Fibroblast of lung (primary cell): ENCODE measurements around the gene RELL1.

ENCODE experiments used
- CTCF ChIP-seq, 2 donors: IDR thresholded peaks in 1 of 2; conservative IDR thresholded peaks in 1 of 2; 1 replicate in 1 of 2; 2 replicates in 1 of 2; pipeline ENCODE4 v1.5.1; 2011 to 2012; ENCODE audit warnings: low read length in 2 of 2, control low read depth in 1 of 2, inconsistent platforms in 1 of 2, low read depth in 1 of 2, mild to moderate bottlenecking in 1 of 2
- EZH2 ChIP-seq: IDR thresholded peaks from 2 replicates; pipeline ENCODE4 v1.5.1; 2012; ENCODE audit warnings: low read length, control low read depth, mild to moderate bottlenecking; ENCODE audit errors: missing control alignments

- TF ChIP-seq EZH2, result no peak
- TF ChIP-seq CTCF (conservative IDR thresholded peaks at IDR 0.05 in 1 of 2, IDR thresholded peaks at IDR 0.05 in 1 of 2; ENCODE audit: low read depth in 1 of 2, low read length in 2 of 2), result no peak
Observed at GRCh38 chr4:37674439-37674838, 11.7 kb downstream of the RELL1 start.
